Measurements from ENCODE around the gene FSCN2.
"Not testable (repeated sequence)": the region's sequence is repeated elsewhere in the genome, so short reads cannot be mapped to it uniquely, and the experiment has no call there.

FSCN2 gene

GRCh38 chr17:81583589-81584342 is 55.6 kb downstream of the FSCN2 start:
- no peak overlapping the region for H3K4me3 ChIP-seq (ENCODE audit: control insufficient read depth, low read depth, low read length)
- DNase-seq (ENCODE audit: low read depth): no peak
- no peak for TF ChIP-seq CTCF (IDR thresholded peaks at IDR 0.05; ENCODE audit: control insufficient read depth, insufficient read depth, low read depth, low read length, missing control alignments)

DNA sequence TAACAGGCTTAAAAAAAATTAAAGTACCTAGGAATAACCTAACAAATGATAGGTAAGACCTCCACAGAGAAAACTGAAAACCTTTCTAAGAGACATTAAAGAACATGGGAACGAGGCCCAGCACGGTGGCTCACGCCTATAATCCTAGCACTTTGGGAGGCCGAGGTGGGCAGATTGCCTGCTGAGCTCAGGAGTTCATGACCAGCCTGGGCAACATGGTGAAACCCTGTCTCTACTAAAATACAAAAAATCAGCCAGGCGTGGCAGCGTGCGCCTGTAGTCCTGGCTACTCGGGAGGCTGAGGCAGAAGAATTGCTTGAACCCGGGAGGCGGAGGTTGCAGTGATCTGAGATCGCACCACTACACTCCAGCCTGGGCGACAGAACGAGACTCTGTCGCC is 56.6 kb downstream of the FSCN2 start:
- not testable (repeated sequence) for H3K4me3 ChIP-seq (ENCODE audit: control insufficient read depth, low read depth, low read length); DNase-seq (ENCODE audit: low read depth)

DNA sequence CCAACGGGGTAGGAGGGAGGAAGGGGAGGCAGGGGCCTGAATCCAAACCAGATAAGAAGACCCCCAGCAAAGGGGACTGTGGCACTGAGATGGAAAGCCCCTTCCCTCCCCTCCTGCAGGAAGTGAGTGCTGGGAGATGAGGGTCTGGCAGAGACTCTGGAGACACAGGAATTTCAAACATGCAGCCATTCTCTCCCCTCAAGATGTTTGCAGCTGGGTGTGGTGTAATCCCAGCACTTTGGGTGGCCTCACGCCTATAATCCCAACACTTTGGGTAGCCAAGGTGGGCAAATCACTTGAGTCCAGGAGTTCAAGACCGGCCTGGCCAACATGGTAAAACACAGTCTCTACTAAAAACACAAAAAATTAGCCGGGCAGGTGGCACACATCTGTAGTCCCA is 57.9 kb downstream of the FSCN2 start:
- no peak for TF ChIP-seq CTCF (IDR thresholded peaks at IDR 0.05; ENCODE audit: control insufficient read depth, insufficient read depth, low read depth, low read length, missing control alignments)
- H3K4me3 ChIP-seq (ENCODE audit: control insufficient read depth, low read depth, low read length): no peak overlapping the region
- no peak for DNase-seq (ENCODE audit: low read depth)

All from AG09309 (cell line).